Measurements from ENCODE around the gene COA1.
"Not testable (repeated sequence)": the region's sequence is repeated elsewhere in the genome, so short reads cannot be mapped to it uniquely, and the experiment has no call there.

COA1 gene

DNA sequence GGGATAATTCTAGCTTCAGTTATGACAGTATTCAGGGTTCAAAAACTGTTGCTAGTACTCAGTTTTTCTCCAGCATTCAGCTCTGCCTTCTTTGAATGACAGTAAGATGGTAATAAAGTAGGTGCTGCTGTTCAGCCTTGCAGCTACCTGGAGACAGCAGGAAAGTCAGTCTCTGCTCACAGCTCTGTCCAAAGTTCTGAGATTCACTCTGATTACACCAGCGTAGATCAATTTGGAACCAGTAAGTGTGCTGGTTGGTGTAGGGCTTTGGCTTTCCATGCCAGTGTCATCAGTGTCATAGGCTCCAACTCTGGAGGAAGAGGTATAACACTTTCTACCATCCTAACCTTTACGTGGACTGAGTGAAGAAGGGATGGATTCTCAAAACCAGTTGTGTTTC is 120.2 kb downstream of the COA1 start:
- no peak for DNase-seq (ENCODE audit: low read depth)
- no peak overlapping the region for H3K4me3 ChIP-seq (ENCODE audit: low read length)
- no peak for TF ChIP-seq CTCF (IDR thresholded peaks at IDR 0.05; ENCODE audit: insufficient read depth, low read depth, low read length, missing control alignments)

- H3K4me3 ChIP-seq (ENCODE audit: low read length) = no peak overlapping the region
- no peak for DNase-seq (ENCODE audit: low read depth)
- no peak for TF ChIP-seq CTCF (IDR thresholded peaks at IDR 0.05; ENCODE audit: insufficient read depth, low read depth, low read length, missing control alignments)
Observed at GRCh38 chr7:43604251-43604650, 125.1 kb downstream of the COA1 start.

DNA sequence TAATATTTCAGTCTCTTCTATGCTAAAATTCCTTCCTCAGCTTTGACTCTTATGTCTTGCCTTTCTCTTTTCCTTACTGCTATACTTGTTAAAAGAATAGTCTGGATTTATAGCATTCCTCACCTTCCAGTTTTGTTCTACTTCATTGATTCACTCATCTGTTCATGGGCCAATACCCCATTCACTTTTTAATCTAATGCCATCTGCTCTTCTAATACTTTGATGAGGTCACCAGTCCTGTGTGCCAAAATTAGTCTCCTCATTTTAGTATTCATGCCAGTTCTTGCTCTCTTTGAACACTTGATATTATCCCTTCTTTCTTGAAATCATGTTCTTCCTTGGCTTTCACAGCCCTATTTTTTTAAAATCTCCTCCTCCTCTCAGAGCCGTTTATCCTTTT is 127.1 kb downstream of the COA1 start:
- DNase-seq (ENCODE audit: low read depth) = no peak
- TF ChIP-seq CTCF (IDR thresholded peaks at IDR 0.05; ENCODE audit: insufficient read depth, low read depth, low read length, missing control alignments) = no peak
- H3K4me3 ChIP-seq (ENCODE audit: low read length) = no peak overlapping the region

DNA sequence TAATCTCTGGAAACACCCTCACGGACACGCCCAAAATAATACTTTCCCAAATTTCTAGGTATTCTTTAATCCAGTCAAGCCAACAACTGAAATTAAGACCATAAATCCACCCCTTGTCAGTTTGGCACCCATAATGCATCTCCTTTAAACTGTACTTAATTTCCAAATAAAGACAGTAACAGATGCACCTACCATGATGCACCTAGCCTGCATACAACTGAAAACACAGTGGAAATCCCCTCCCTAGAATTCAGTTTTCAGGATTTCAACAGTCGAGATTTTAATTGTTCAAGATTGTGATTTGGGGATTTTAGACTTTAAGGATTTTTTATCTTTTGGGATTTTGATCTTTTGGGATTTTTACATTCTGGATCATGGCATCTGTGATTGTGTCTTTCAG is 129.3 kb downstream of the COA1 start:
- no peak overlapping the region for H3K4me3 ChIP-seq (ENCODE audit: low read length)
- TF ChIP-seq CTCF (IDR thresholded peaks at IDR 0.05; ENCODE audit: insufficient read depth, low read depth, low read length, missing control alignments) = no peak
- no peak for DNase-seq (ENCODE audit: low read depth)

GRCh38 chr7:43596426-43596825 is 132.9 kb downstream of the COA1 start:
- peak; percentile 28 for DNase-seq (ENCODE audit: low read depth)
- H3K4me3 ChIP-seq (ENCODE audit: low read length) = not testable (repeated sequence)

GRCh38 chr7:43594020-43594419 is 135.3 kb downstream of the COA1 start:
- TF ChIP-seq CTCF (IDR thresholded peaks at IDR 0.05; ENCODE audit: insufficient read depth, low read depth, low read length, missing control alignments) = no peak
- no peak for DNase-seq (ENCODE audit: low read depth)
- no peak overlapping the region for H3K4me3 ChIP-seq (ENCODE audit: low read length)

DNA sequence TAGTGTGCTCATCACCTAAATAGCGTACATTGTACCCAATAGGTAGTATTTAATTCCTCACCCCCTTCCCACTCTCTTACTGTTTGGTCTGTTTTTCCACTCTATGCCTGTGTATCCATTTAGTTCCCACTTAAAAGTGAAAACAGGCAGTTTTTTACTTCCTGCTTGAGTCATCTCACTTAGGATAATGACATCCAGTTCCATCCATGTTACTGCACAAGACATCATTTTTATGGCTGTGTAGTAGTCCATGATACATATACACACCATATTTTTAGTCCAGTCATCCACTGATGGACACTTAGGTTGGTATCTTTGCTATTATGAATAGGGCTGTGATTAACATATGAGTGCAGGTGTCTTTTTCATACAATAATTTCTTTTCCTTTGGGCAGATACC is 136.3 kb downstream of the COA1 start:
- DNase-seq (ENCODE audit: low read depth) = no peak
- TF ChIP-seq CTCF (IDR thresholded peaks at IDR 0.05; ENCODE audit: insufficient read depth, low read depth, low read length, missing control alignments) = no peak
- no peak overlapping the region for H3K4me3 ChIP-seq (ENCODE audit: low read length)

- peak; percentile 43 for DNase-seq (ENCODE audit: low read depth)
- TF ChIP-seq CTCF (IDR thresholded peaks at IDR 0.05; ENCODE audit: insufficient read depth, low read depth, low read length, missing control alignments) = no peak
- no peak overlapping the region for H3K4me3 ChIP-seq (ENCODE audit: low read length)
Observed at GRCh38 chr7:43592326-43592725, 137.0 kb downstream of the COA1 start.
